H1 (cell line): ENCODE measurements around the gene CAMTA1. TPM values are rescaled to one million over a fixed set of nuclear protein-coding genes. Genes with fewer than 3 reads are reported as not detected.

Experiments used
- CTCF ChIP-seq, 3 experiments: IDR thresholded peaks; 1 replicate in 2 of 3; 2 replicates in 1 of 3; pipeline versions ENCODE4 v1.5.1 to v1.6.1; 2011; ENCODE audit warnings: low read length in 3 of 3, mild to moderate bottlenecking in 3 of 3, inconsistent platforms in 2 of 3, low read depth in 1 of 3, moderate library complexity in 1 of 3; ENCODE audit not compliant: insufficient read depth in 1 of 3; ENCODE audit errors: control extremely low read depth in 1 of 3
- polyA plus RNA-seq, 7 experiments: library from polyadenylated mRNA; depleted of rRNA in 3 of 7; stranded (reverse) in 5 of 7; unstranded in 2 of 7; fragments of >200 nt in 5 of 7; fragments of 200-250 nt in 2 of 7; gene quantifications; 1 replicate in 5 of 7; 2 replicates in 1 of 7; 4 replicates in 1 of 7; pipeline versions ENCODE4 v1.2.1 to v1.2.3, GENCODE V29; 2011 to 2013; ENCODE audit warnings: missing spikeins in 2 of 7, mixed read lengths in 2 of 7
- total RNA-seq: library from RNA; stranded (reverse); fragmentation: NEBNext Ultra II Directional; extraction: Animal tissue kit (Norgen Biotek cat#: 25700); gene quantifications from 2 replicates; pipeline ENCODE4 v1.2.1, GENCODE V29; 2021
- TF ChIP-seq, protein P1 (sequence below): fragments of 300-600 bp; sonication (generic); IDR thresholded peaks from 2 replicates; pipeline ENCODE4 v1.7.1; 2012; ENCODE audit warnings: low read length, moderate library complexity, mild to moderate bottlenecking, inconsistent platforms; ENCODE audit not compliant: insufficient replicate concordance

Gene CAMTA1
- total and polyA plus RNA-seq, 2 of the 8 experiments (the other 6 are each of a cell fraction or from before 2014, with no cell fraction given), result 65.0 to 119 TPM

- TF ChIP-seq, protein P1, sequence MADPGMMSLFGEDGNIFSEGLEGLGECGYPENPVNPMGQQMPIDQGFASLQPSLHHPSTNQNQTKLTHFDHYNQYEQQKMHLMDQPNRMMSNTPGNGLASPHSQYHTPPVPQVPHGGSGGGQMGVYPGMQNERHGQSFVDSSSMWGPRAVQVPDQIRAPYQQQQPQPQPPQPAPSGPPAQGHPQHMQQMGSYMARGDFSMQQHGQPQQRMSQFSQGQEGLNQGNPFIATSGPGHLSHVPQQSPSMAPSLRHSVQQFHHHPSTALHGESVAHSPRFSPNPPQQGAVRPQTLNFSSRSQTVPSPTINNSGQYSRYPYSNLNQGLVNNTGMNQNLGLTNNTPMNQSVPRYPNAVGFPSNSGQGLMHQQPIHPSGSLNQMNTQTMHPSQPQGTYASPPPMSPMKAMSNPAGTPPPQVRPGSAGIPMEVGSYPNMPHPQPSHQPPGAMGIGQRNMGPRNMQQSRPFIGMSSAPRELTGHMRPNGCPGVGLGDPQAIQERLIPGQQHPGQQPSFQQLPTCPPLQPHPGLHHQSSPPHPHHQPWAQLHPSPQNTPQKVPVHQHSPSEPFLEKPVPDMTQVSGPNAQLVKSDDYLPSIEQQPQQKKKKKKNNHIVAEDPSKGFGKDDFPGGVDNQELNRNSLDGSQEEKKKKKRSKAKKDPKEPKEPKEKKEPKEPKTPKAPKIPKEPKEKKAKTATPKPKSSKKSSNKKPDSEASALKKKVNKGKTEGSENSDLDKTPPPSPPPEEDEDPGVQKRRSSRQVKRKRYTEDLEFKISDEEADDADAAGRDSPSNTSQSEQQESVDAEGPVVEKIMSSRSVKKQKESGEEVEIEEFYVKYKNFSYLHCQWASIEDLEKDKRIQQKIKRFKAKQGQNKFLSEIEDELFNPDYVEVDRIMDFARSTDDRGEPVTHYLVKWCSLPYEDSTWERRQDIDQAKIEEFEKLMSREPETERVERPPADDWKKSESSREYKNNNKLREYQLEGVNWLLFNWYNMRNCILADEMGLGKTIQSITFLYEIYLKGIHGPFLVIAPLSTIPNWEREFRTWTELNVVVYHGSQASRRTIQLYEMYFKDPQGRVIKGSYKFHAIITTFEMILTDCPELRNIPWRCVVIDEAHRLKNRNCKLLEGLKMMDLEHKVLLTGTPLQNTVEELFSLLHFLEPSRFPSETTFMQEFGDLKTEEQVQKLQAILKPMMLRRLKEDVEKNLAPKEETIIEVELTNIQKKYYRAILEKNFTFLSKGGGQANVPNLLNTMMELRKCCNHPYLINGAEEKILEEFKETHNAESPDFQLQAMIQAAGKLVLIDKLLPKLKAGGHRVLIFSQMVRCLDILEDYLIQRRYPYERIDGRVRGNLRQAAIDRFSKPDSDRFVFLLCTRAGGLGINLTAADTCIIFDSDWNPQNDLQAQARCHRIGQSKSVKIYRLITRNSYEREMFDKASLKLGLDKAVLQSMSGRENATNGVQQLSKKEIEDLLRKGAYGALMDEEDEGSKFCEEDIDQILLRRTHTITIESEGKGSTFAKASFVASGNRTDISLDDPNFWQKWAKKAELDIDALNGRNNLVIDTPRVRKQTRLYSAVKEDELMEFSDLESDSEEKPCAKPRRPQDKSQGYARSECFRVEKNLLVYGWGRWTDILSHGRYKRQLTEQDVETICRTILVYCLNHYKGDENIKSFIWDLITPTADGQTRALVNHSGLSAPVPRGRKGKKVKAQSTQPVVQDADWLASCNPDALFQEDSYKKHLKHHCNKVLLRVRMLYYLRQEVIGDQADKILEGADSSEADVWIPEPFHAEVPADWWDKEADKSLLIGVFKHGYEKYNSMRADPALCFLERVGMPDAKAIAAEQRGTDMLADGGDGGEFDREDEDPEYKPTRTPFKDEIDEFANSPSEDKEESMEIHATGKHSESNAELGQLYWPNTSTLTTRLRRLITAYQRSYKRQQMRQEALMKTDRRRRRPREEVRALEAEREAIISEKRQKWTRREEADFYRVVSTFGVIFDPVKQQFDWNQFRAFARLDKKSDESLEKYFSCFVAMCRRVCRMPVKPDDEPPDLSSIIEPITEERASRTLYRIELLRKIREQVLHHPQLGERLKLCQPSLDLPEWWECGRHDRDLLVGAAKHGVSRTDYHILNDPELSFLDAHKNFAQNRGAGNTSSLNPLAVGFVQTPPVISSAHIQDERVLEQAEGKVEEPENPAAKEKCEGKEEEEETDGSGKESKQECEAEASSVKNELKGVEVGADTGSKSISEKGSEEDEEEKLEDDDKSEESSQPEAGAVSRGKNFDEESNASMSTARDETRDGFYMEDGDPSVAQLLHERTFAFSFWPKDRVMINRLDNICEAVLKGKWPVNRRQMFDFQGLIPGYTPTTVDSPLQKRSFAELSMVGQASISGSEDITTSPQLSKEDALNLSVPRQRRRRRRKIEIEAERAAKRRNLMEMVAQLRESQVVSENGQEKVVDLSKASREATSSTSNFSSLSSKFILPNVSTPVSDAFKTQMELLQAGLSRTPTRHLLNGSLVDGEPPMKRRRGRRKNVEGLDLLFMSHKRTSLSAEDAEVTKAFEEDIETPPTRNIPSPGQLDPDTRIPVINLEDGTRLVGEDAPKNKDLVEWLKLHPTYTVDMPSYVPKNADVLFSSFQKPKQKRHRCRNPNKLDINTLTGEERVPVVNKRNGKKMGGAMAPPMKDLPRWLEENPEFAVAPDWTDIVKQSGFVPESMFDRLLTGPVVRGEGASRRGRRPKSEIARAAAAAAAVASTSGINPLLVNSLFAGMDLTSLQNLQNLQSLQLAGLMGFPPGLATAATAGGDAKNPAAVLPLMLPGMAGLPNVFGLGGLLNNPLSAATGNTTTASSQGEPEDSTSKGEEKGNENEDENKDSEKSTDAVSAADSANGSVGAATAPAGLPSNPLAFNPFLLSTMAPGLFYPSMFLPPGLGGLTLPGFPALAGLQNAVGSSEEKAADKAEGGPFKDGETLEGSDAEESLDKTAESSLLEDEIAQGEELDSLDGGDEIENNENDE, result no peak
- no peak for TF ChIP-seq CTCF (IDR thresholded peaks at IDR 0.05; ENCODE audit: control extremely low read depth in 1 of 3, insufficient read depth in 1 of 3, low read depth in 1 of 3, low read length in 3 of 3)
- TF ChIP-seq, all 59 proteins: peak for 0
Measured at GRCh38 chr1:6905790-6906189, 120.5 kb downstream of the CAMTA1 start (continued).
